HG02981 (cell line): Measurements from ENCODE around the gene GPC6.

Source experiments
- ATAC-seq: cut with Tn5 transposase; IDR thresholded peaks from one replicate; pipeline ENCODE4 v1.9.1; 2021; ENCODE audit warnings: mild to moderate bottlenecking, moderate library complexity; ENCODE audit not compliant: unreplicated experiment

The GPC6 gene

DNA sequence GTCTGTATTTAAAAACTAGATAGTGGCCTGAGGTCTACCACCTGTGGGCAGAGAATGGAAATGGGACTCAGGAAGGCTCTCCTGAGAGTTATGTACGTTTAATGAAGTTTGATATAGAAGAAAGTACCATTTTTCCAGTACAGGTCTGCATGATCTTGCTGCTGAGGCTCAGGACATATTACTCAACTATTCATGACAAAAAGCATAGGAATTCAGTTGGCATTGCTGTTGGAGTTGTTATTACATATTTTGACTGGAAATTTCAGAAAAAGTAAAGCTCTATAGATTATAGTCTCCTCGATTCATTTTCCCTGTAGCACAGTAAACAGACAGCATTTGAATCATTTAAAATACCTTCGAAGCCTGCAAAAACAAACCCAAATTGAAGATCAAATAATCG, 783.1 kb downstream of the GPC6 start:
- no peak for ATAC-seq

DNA sequence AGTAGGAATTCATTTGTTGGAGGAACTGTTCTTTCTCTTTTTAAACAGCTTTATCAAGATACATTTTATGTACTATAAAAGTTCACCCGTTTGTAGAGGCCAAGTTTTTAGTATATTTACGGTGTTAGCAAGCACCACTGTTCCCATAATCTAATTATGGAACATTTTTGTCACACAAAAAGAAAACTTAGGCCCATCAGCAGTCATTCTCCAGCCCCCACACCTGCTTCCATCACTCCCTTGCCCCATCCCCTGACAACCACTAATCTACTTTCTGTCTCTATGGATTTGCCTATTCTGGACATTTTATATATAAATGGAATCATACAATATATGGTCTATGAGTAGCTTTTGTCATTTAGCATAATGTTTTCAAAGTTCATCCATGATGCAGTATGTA, 787.9 kb downstream of the GPC6 start:
- no peak for ATAC-seq

DNA sequence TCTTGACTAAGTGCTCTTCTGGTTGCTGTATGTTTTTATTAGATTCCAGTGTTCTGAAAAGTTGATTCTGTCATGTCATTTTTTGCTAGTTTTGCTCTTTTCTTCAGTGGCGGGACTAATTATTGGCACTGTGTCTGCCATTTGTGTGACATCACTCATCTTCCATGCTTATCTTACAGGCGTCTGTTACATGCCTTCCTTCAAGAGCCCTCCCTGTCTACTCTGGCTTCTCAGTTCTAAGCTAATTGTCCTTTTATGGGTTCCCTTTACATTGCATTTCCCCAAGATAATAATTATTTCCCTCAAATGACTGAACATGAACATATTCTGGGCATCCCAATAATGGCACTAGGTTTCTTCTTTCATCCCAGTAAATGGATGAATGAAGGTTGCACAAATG, 793.8 kb downstream of the GPC6 start:
- no peak for ATAC-seq

- ATAC-seq, result no peak
Measured at GRCh38 chr13:94020833-94021232, 794.2 kb downstream of the GPC6 start.

- no peak for ATAC-seq
Measured at GRCh38 chr13:94028234-94028633, 801.6 kb downstream of the GPC6 start.

DNA sequence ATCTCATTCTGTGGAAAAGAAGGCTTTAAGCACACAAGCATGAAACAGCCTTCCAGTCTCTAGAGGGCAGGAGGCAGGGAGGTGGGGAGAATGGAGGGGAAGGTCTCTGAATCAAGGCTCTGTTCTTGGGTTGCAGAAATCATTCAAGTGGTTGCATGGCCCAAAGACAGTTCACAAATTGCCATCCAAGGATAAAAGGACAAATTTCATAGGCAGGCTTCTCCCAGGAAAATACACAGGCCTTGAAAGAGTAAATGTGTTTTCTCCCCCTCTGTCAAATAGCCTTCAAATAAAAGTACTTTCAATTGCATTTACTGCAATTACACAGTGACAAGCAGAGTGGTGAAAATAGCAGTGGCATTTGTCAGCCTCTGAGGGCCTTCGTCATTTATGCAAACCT, 802.0 kb downstream of the GPC6 start:
- no peak for ATAC-seq

DNA sequence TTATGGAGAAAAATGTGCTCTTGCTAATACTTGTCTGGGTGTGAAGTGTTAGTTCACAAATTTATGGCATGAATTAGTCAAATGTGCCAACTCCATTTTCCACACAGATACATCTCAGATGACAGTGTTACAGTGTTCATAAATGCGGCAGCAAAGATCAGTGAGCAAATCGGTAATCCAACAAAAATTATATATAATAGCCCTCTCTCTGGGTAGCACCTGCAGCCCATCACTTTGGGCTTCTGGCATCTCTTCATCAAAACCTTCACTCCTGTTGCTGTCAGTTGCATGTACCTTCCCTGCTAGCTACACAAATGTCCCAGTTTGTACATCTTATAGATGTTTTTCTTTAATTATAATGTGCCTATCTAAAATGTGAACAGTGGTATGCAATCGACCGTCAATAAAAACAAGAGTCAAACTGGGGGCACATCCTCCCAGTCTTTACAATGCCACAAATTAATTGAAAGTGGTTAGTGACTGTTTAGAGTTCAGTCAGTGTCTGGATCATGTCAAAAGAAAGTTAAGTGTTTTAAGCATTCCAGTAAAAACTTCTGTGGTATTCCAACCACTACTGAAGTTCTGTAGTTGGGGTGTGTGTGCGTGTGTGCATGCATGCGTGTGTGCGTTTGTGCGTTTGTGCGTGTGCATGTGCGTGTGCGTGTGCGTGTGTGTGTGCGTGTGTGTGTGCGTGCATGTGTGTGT, 804.0 kb downstream of the GPC6 start:
- ATAC-seq, result no peak

- ATAC-seq, result no peak
Measured at GRCh38 chr13:94031609-94032008, 805.0 kb downstream of the GPC6 start.

DNA sequence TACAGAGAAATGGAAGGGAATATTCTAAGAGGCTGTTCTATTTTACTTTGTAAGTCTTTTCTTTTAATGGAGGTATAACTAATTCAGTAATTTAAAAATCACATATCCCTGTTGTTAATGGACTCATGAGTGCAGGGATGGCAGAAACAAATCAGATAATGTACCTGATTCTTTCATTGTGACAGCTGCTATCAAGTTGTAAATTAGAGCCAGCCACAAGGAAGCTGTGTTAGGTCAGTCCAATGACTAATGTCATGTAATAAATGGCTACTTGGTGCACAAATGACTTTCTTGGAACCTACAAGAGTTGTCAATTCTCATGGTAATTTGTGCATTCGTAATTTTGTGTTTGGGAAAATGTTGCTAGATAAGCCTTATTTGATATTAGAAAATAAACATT, 806.5 kb downstream of the GPC6 start:
- ATAC-seq, result no peak

DNA sequence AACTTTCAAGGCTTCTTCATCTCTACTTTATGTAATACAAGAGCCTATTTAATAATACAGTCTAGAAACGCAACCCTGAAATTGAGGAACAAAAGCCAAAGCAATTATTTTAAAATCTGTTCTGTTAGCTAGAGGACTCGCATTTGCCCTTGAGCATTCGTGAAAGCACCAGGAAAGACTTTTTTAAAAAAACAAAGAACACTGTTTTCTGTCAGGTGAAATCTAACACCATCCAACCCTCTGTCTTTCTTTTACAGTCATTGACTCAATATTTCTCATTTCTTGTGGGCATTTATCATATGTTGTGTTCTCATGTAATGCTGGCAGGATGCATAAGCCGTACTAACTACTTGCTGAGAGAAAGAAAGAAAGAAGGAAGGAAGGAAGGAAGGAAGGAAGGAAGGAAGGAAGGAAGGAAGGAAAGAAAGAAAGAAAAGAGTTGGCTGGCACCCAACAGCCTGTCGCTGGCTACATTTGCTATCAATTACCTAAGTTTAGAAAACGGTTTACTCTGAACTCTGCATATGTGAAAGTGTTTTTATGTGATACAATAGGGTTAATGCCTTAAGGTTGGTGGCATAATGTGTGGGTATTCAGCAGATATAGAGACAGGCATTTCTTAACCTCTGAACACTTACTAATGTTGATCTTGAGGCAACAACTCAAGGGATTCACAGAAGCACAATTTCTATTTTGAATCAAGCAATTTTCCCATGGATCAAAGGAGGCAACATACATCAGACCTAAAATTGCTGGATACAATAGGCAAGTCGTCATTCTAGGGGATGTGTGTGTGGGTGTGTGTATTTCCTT, 807.4 kb downstream of the GPC6 start:
- no peak for ATAC-seq

DNA sequence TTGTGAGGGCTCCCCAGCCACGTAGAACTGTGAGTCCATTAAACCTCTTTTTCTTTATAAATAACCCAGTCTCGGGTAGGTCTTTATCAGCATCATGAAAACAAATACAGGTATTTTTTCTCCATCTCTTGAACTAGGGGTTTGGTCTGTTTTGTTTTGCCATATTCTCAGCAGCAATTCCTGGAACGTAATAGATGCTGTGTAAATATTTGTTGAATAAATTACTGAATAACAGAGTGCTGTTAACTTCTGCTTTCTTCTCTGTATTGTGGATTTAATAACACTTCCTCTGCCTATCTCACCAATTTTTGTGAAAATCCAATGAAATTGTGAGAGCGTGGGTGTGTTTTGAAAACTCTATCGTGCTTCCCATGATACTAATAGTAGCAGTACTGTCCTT, 823.4 kb downstream of the GPC6 start:
- no peak for ATAC-seq

GRCh38 chr13:94050686-94051085, 824.1 kb downstream of the GPC6 start:
- ATAC-seq, result no peak

GRCh38 chr13:94053986-94054593, 827.5 kb downstream of the GPC6 start:
- no peak for ATAC-seq

DNA sequence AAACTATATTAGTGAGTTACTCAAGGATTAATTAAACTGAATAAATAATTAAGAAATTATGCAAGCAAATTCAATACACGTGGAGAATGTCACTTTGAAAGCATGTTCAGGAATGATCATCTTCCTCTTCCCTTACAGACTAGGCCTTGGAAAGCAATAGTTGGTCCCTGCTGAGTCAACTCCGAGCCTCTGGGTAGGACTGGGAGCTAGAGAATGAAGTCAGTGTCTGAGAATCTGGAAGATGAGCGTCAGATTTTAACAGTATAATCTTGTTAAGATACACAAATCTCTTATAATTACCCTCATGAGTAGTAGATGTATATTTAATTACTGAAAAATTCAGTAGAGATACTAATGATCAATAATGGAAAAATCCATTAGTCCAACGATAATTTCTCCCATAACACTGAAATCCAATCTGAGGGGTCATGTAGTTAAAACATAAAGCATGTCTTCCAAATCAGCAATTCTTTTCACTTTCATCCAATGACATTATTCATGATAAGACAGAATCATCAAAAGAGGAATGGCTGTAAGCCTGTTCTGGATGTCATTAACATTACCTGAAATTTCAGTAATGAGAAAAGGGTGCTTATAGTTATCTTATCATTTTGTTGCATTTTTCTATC, 829.9 kb downstream of the GPC6 start:
- no peak for ATAC-seq

- ATAC-seq, result no peak
Measured at GRCh38 chr13:94057618-94058186, 831.1 kb downstream of the GPC6 start.

- ATAC-seq, result no peak
Measured at GRCh38 chr13:94058821-94059360, 832.3 kb downstream of the GPC6 start.

DNA sequence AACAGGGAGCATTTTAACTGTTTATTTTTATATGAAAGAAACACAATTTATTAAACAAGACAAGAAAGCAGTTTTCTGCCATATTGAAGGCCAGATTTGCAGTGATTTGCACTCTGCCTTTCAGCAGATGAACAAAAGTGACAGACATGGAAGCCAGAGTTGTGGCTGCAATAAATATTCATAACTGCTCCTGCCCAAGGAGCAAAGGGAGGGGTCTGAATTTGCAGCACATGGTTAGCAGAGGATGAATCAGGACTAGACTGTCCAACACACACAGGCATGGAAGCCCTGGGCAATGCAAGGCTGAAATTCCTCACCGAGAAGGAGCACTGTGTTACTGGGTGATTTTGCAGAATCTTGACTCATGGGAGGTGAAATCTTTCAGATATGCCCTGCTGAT, 834.7 kb downstream of the GPC6 start:
- ATAC-seq, result no peak

DNA sequence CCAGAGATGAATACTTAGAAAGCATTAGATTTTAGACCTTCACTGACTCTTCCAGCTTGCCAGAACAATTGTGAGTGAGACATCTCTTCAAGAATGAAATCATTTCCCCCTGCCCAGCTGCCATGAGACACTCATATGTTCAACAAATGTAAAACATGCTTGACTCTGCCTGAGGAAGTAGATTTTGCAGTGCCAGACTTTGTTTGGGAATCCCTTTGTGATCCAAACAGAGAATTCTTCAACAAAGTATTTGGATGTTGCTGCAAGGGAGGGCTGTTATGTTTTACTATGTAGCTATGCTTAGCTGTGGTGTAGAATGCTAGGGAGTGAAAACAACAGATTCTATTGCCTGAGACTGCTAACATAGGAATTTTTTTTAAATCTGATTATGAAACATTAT, 836.5 kb downstream of the GPC6 start:
- no peak for ATAC-seq

- ATAC-seq, result no peak
Measured at GRCh38 chr13:94063848-94064247, 837.2 kb downstream of the GPC6 start.

DNA sequence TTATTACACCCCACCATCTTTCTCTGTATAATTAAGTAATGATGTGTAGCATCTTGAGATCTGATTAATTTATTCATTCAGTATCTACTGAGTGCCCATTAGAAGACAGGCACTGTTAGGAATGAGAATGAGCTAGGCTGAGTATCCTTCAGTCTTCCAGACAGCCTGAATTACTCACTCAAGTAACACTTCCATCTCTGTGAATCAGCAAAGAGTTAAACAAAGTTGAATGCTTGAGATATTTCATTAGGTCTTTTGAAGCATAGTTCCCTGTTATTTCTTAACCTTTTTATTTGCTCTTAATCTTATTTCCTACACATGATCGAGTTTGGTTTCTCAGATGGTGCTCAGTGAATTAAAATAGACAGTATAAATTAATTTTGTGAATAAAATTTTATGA, 839.1 kb downstream of the GPC6 start:
- ATAC-seq, result no peak
